ENCODE results near the gene HNMT. TPM values are rescaled to one million over a fixed set of nuclear protein-coding genes. Genes with fewer than 3 reads are reported as not detected.

HNMT gene
- total RNA-seq, 1 experiment from 2014 or later, result 4.1 TPM

DNA sequence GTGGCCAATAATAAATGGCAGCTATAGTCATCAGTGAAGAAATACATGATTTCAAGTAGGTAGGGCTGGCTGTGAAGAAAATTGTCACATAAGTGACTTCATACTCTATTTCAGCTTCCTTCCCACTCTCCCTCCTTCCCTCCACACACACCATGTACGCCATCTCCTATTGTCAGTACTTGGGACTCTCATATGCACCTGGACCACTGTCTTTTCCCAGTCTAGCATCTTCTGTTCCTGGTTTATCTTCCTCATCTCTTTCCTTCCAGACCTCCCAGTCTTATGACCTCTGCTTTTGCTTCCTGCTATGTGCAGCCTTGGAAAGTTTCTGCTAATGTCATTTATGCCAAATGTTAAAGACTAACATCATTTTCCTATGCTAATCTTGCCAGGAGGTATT lies 35.0 kb downstream of the HNMT start:
- intact Hi-C loops (cut with micrococcal nuclease; ENCODE audit: unreplicated experiment) (no loop called here), in situ Hi-C loops (cut with HindIII; ENCODE audit: low pct_unique_long_range_greater_than_20kb, low sequenced_read_pairs) (no loop called here)
- H3K27ac ChIP-seq (ENCODE audit: low read length), result no peak overlapping the region
- no peaks in the 10 kb centered on the region for H3K9me3 ChIP-seq (ENCODE audit: control insufficient read depth, insufficient read depth, low read depth, low read length)
- H3K36me3 ChIP-seq (ENCODE audit: control insufficient read depth, insufficient read depth, low read length), result no peaks in the 10 kb centered on the region
- ChIA-PET CTCF (no interaction called here), POLR2A (no interaction called here)
- no peak for DNase-seq (ENCODE audit: low read depth, low spot score)
- no TSS peak for BruUV-seq (replicated peaks)
- H3K27me3 ChIP-seq (ENCODE audit: control insufficient read depth, insufficient read depth, low read length), result no peaks in the 10 kb centered on the region
- ATAC-seq, result no peak
- H3K4me1 ChIP-seq (ENCODE audit: control insufficient read depth, insufficient read depth, low read length), result no peaks in the 10 kb centered on the region
- H3K4me3 ChIP-seq (ENCODE audit: low read depth in 2 of 2, low read length in 2 of 2), result no peak overlapping the region
- TF ChIP-seq TCF7L2 (IDR thresholded peaks at IDR 0.05; ENCODE audit: low read depth, low read length) (no peak), POLR2AphosphoS5 (IDR thresholded peaks at IDR 0.05; ENCODE audit: low read depth, low read length) (no peak), SIN3A (IDR thresholded peaks at IDR 0.05; ENCODE audit: borderline replicate concordance, insufficient read depth, low read depth, low read length) (no peak)
- TF ChIP-seq, protein P1, sequence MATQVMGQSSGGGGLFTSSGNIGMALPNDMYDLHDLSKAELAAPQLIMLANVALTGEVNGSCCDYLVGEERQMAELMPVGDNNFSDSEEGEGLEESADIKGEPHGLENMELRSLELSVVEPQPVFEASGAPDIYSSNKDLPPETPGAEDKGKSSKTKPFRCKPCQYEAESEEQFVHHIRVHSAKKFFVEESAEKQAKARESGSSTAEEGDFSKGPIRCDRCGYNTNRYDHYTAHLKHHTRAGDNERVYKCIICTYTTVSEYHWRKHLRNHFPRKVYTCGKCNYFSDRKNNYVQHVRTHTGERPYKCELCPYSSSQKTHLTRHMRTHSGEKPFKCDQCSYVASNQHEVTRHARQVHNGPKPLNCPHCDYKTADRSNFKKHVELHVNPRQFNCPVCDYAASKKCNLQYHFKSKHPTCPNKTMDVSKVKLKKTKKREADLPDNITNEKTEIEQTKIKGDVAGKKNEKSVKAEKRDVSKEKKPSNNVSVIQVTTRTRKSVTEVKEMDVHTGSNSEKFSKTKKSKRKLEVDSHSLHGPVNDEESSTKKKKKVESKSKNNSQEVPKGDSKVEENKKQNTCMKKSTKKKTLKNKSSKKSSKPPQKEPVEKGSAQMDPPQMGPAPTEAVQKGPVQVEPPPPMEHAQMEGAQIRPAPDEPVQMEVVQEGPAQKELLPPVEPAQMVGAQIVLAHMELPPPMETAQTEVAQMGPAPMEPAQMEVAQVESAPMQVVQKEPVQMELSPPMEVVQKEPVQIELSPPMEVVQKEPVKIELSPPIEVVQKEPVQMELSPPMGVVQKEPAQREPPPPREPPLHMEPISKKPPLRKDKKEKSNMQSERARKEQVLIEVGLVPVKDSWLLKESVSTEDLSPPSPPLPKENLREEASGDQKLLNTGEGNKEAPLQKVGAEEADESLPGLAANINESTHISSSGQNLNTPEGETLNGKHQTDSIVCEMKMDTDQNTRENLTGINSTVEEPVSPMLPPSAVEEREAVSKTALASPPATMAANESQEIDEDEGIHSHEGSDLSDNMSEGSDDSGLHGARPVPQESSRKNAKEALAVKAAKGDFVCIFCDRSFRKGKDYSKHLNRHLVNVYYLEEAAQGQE (IDR thresholded peaks at IDR 0.05; ENCODE audit: insufficient read depth in 1 of 2, low read depth in 2 of 2, low read length in 1 of 2), result no peak
- TF ChIP-seq, protein P2, sequence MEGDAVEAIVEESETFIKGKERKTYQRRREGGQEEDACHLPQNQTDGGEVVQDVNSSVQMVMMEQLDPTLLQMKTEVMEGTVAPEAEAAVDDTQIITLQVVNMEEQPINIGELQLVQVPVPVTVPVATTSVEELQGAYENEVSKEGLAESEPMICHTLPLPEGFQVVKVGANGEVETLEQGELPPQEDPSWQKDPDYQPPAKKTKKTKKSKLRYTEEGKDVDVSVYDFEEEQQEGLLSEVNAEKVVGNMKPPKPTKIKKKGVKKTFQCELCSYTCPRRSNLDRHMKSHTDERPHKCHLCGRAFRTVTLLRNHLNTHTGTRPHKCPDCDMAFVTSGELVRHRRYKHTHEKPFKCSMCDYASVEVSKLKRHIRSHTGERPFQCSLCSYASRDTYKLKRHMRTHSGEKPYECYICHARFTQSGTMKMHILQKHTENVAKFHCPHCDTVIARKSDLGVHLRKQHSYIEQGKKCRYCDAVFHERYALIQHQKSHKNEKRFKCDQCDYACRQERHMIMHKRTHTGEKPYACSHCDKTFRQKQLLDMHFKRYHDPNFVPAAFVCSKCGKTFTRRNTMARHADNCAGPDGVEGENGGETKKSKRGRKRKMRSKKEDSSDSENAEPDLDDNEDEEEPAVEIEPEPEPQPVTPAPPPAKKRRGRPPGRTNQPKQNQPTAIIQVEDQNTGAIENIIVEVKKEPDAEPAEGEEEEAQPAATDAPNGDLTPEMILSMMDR (IDR thresholded peaks at IDR 0.05), result no peak

DNA sequence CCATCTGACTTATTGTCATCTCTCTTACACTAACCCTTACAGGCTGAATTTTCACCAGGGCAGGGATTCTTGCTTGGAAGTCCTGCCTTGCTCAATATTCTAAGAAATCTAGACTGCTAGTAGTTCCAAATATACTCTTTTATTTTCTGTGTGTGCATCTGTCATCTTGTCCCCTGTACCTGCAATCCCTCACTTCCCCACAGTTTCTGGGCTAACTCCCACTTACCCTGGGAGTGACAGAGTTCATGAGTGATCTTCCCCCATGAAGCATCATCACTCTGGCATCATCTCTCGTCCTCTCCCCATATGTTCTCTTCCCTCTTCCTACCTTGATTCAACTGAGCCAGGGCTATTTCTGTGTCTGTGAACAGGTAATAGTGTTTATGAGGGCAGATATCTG lies 35.7 kb downstream of the HNMT start:
- in situ Hi-C loops (cut with HindIII; ENCODE audit: low pct_unique_long_range_greater_than_20kb, low sequenced_read_pairs), result no loop called here
- no peak overlapping the region for H3K4me3 ChIP-seq (ENCODE audit: low read depth in 2 of 2, low read length in 2 of 2)
- no peak overlapping the region for H3K27ac ChIP-seq (ENCODE audit: low read length)
- no peak for DNase-seq (ENCODE audit: low read depth, low spot score)
- H3K36me3 ChIP-seq (ENCODE audit: control insufficient read depth, insufficient read depth, low read length), result no peaks in the 10 kb centered on the region
- intact Hi-C loops (cut with micrococcal nuclease; ENCODE audit: unreplicated experiment), result no loop called here
- POLR2A ChIA-PET, result no interaction called here
- H3K9me3 ChIP-seq (ENCODE audit: control insufficient read depth, insufficient read depth, low read depth, low read length), result no peaks in the 10 kb centered on the region
- no peak for ATAC-seq
- TF ChIP-seq SIN3A (IDR thresholded peaks at IDR 0.05; ENCODE audit: borderline replicate concordance, insufficient read depth, low read depth, low read length), result no peak
- no peak for TF ChIP-seq POLR2AphosphoS5 (IDR thresholded peaks at IDR 0.05; ENCODE audit: low read depth, low read length)
- TF ChIP-seq, protein P1 (IDR thresholded peaks at IDR 0.05; ENCODE audit: insufficient read depth in 1 of 2, low read depth in 2 of 2, low read length in 1 of 2), result no peak
- TF ChIP-seq TCF7L2 (IDR thresholded peaks at IDR 0.05; ENCODE audit: low read depth, low read length), result no peak
- TF ChIP-seq, protein P2 (IDR thresholded peaks at IDR 0.05), result no peak
- H3K27me3 ChIP-seq (ENCODE audit: control insufficient read depth, insufficient read depth, low read length), result no peaks in the 10 kb centered on the region
- no TSS peak for BruUV-seq (replicated peaks)
- no peaks in the 10 kb centered on the region for H3K4me1 ChIP-seq (ENCODE audit: control insufficient read depth, insufficient read depth, low read length)
- CTCF ChIA-PET, result no interaction called here
